Measurements from ENCODE around the gene TRIM36. TPM values are rescaled to one million over a fixed set of nuclear protein-coding genes. Genes with fewer than 3 reads are reported as not detected.

Gene TRIM36
- polyA plus RNA-seq, 1 donor (not counting 4 experiments of a cell fraction or from before 2014, with no cell fraction given) = 2.4 TPM

DNA sequence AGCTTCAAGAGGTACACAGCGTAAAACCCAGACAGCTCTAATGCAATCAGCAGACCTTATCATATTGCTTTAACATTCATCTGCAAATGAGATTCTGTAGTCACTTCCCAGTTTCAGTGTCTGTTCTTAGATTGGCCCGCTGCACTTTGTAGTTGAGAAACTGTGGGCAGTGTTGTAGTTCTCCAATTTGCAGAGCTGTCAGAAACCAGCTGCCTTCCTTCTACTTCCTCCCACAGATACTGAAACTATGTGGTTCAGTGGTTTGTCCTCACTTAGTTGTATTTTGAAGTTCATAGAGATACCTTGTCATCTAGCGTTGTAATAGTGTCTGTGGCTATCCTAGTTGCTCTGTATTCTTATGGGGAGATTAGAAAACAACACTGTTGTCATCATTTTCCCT, 39.6 kb upstream of the TRIM36 start:
- no peaks in the 10 kb centered on the region for H3K27me3 ChIP-seq (ENCODE audit: control insufficient read depth, extremely low read depth, insufficient read depth, low read length)
- no peaks in the 10 kb centered on the region for H3K4me1 ChIP-seq (ENCODE audit: control insufficient read depth, extremely low read depth, insufficient read depth, low read length)
- dilution Hi-C loops (cut with MboI; ENCODE audit: extremely low pct_ligation_motif_present, low sequenced_read_pairs) = no loop called here
- H3K79me2 ChIP-seq (ENCODE audit: control insufficient read depth, insufficient read depth, low read length) = no peaks in the 10 kb centered on the region
- FAIRE-seq = no peak
- H3K4me3 ChIP-seq (ENCODE audit: control insufficient read depth in 2 of 3, extremely low read depth in 1 of 3, insufficient read depth in 2 of 3, low read depth in 1 of 3, low read length in 3 of 3) = no peak overlapping the region
- H3K36me3 ChIP-seq (ENCODE audit: control insufficient read depth in 2 of 2, extremely low read depth in 1 of 2, insufficient read depth in 2 of 2, low read length in 2 of 2) = no peaks in the 10 kb centered on the region
- no peak overlapping the region for H2AFZ ChIP-seq (ENCODE audit: control insufficient read depth, low read length)
- no peaks in the 10 kb centered on the region for H3K9me3 ChIP-seq (ENCODE audit: control insufficient read depth, low read depth, low read length)
- no peak overlapping the region for H3K27ac ChIP-seq (ENCODE audit: control insufficient read depth, insufficient read depth, low read length)
- no peak overlapping the region for H3K9ac ChIP-seq (ENCODE audit: control insufficient read depth, extremely low read depth, insufficient read depth, low read length)
- no peak for TF ChIP-seq EZH2 (IDR thresholded peaks at IDR 0.05; ENCODE audit: low read length)
- TF ChIP-seq, protein P1, sequence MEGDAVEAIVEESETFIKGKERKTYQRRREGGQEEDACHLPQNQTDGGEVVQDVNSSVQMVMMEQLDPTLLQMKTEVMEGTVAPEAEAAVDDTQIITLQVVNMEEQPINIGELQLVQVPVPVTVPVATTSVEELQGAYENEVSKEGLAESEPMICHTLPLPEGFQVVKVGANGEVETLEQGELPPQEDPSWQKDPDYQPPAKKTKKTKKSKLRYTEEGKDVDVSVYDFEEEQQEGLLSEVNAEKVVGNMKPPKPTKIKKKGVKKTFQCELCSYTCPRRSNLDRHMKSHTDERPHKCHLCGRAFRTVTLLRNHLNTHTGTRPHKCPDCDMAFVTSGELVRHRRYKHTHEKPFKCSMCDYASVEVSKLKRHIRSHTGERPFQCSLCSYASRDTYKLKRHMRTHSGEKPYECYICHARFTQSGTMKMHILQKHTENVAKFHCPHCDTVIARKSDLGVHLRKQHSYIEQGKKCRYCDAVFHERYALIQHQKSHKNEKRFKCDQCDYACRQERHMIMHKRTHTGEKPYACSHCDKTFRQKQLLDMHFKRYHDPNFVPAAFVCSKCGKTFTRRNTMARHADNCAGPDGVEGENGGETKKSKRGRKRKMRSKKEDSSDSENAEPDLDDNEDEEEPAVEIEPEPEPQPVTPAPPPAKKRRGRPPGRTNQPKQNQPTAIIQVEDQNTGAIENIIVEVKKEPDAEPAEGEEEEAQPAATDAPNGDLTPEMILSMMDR (optimal IDR thresholded peaks at IDR 0.05 in 1 of 3, IDR thresholded peaks at IDR 0.05 in 1 of 3, conservative IDR thresholded peaks at IDR 0.05 in 1 of 3; ENCODE audit: extremely low read depth in 1 of 3, insufficient read depth in 2 of 3, low read length in 3 of 3) = no peak
- no peak overlapping the region for H3K4me2 ChIP-seq (ENCODE audit: control insufficient read depth, extremely low read depth, insufficient read depth, low read depth, low read length)
- H3K9me1 ChIP-seq (ENCODE audit: control insufficient read depth, extremely low read depth, insufficient read depth, low read length) = no peaks in the 10 kb centered on the region
- H4K20me1 ChIP-seq (ENCODE audit: control insufficient read depth, extremely low read depth, insufficient read depth, low read length) = no peaks in the 10 kb centered on the region
- DNase-seq (ENCODE audit: low read depth, low spot score) = no peak

DNA sequence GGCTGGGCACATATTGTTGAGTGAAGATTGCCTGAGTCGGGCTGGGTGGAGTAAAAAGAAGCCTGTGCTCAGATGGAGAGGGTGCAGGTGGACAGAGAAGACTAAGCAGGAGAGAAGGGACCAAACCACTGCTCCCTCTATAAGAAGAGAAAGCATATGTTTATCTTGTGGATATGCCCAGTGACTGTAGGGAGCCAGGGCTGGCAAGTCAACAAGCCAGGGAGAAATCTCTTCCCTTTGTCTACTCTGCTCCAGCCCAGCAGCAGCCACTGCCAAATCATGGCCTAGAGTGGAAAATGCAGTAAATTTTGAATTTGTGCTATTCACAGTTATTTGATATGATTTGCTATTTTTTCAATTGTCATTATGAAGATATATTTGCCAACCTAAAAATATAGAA, 33.2 kb upstream of the TRIM36 start:
- Histone ChIP-seq H3K9me3 (ENCODE audit: control insufficient read depth, low read depth, low read length) (no peaks in the 10 kb centered on the region), H3K9ac (ENCODE audit: control insufficient read depth, extremely low read depth, insufficient read depth, low read length) (no peak overlapping the region), H3K36me3 (ENCODE audit: control insufficient read depth in 2 of 2, extremely low read depth in 1 of 2, insufficient read depth in 2 of 2, low read length in 2 of 2) (no peaks in the 10 kb centered on the region), H3K9me1 (ENCODE audit: control insufficient read depth, extremely low read depth, insufficient read depth, low read length) (no peaks in the 10 kb centered on the region), H3K4me2 (ENCODE audit: control insufficient read depth, extremely low read depth, insufficient read depth, low read depth, low read length) (no peak overlapping the region), H3K27me3 (ENCODE audit: control insufficient read depth, extremely low read depth, insufficient read depth, low read length) (no peaks in the 10 kb centered on the region), H3K79me2 (ENCODE audit: control insufficient read depth, insufficient read depth, low read length) (no peaks in the 10 kb centered on the region), H4K20me1 (ENCODE audit: control insufficient read depth, extremely low read depth, insufficient read depth, low read length) (no peaks in the 10 kb centered on the region), H3K4me1 (ENCODE audit: control insufficient read depth, extremely low read depth, insufficient read depth, low read length) (no peaks in the 10 kb centered on the region), H3K4me3 (ENCODE audit: control insufficient read depth in 2 of 3, extremely low read depth in 1 of 3, insufficient read depth in 2 of 3, low read depth in 1 of 3, low read length in 3 of 3) (no peak overlapping the region), H2AFZ (ENCODE audit: control insufficient read depth, low read length) (no peak overlapping the region), H3K27ac (ENCODE audit: control insufficient read depth, insufficient read depth, low read length) (no peak overlapping the region)
- FAIRE-seq (no peak), DNase-seq (ENCODE audit: low read depth, low spot score) (no peak)
- dilution Hi-C loops (cut with MboI; ENCODE audit: extremely low pct_ligation_motif_present, low sequenced_read_pairs) = no loop called here
- TF ChIP-seq EZH2 (IDR thresholded peaks at IDR 0.05; ENCODE audit: low read length) = no peak
- TF ChIP-seq, protein P1 (optimal IDR thresholded peaks at IDR 0.05 in 1 of 3, IDR thresholded peaks at IDR 0.05 in 1 of 3, conservative IDR thresholded peaks at IDR 0.05 in 1 of 3; ENCODE audit: extremely low read depth in 1 of 3, insufficient read depth in 2 of 3, low read length in 3 of 3) = no peak
